Lung microvascular endothelial cell (primary cell): Measurements from ENCODE around the gene AGBL3. TPM values are rescaled to one million over a fixed set of nuclear protein-coding genes. Genes with fewer than 3 reads are reported as not detected.

Experiments
- DNase-seq, 2 donors: peaks; one replicate each; pipeline versions ENCODE4 v3.0.0 to v3.0.0-alpha.2; 2010; ENCODE audit warnings: low read depth in 2 of 2
- total RNA-seq: library from RNA; depleted of rRNA; stranded (reverse); fragments of >200 nt; gene quantifications from 2 replicates; pipeline ENCODE4 v1.2.1, GENCODE V29; 2014

The AGBL3 gene
- total RNA-seq, result 0.44 and 0.99 TPM in 2 replicates

DNA sequence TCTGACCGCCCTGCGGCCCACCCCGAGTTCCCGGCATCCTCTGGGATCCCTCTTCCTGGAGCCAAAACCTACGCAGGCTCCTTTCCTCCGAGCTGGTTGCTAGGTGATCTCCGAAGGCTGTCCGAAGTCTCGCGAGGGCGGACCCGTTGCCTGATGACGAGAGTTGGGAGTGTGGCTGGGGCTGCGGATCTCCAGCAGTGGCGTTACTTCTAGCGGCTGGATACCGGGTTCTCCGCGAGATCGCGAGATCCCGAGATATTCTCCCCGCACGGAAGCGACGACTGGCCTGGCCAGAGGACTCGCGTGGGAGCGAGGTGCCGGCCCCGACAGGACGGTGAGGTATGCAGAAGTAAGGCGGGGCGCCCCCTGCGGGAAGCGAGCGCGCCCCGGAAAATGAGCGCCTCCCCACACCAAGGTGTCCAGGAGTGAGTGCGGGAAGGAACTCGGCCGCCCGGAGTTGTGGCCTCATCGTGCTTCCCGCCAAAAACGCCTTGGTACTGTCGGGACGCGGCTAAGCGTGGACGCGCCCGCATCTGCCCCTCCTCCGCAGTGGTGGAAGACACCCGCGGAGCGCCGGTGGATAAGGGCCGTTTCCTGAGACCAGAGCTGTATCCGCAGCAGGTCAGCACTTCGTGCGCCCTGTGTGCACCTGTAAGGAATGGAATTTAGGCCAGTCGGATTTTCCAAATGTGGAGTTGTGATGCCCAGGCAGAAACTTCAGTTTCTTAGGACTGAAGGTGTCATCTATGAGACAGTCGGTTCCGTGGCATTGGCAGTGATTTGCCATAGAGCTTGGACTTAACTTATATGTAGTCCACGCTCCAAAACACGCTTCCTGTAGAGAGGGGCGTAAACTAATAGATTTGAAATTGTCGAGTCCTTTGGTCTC, at the start of gene AGBL3:
AGBL3 (plus strand) TSS at position 146 of the 889 bp plus-strand sequence. CDS start 1,426 bp downstream, outside the sequence.
- peak; percentile 94 to 95 for DNase-seq

DNA sequence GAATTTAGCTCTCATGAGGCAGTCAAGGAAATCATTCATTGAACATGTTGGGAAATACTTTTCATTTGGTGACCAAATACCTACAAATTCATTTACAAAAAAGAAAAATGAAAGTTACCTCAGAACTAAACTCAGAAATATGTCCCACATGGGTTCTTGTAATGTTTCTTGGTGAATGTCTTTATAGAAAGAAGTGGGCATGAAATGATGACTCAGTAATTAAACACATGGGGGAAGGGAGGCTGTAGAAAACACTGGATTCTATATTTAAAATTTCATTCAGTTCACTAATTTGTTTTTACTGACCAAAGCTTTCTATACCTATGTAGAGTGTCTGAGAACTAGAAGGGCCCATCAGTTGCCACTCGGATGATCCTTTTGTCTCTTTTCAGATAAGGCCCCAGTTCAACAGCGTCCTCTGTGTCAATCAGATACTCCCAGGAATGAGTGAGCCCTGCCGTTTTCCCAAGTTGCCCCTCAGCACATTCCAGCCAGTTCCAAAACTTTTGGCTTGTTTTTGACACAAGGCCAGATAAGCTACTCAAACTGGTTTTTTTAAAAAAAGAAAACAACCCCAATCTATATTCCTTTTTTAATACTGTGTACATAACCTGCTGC, 49.3 kb upstream of the AGBL3 start:
- no peak for DNase-seq

DNA sequence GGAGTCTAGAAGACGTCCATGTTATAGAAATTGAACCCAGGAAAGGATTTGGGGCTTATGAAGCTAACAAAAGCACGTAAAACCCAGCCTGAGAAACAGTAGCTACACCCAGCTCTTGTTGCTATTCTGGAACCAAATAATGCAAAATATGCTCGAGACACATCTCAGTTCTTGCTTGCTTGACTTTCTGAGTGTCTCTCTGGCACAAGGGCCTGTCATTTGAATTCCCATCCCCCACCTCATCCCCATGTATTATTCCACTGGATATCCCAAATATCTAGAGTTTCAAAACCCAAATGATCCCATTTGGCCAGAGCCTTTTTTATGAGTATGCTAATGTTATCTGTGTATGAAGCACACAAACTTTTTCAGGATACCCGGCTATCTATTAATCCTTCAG, 48.2 kb upstream of the AGBL3 start:
- DNase-seq, result no peak

DNA sequence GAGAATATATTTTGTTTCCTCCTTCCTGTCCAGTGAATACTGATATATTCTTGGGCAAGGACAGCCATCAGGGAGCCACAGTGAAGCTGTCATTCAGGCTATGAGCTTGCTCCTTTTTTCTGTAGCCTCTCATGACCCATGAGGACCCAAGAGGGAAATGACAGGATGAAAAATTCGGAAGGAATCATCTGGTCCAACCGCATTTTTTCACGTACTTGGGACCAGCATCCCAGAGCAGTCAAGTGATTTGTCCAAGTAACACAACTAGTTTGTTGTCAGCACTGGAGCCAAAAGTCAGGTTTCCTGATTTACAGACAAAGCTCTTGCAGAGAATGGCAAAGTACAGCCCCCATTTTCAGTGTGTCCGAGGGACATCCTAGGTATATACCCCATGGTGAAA, 47.2 kb upstream of the AGBL3 start:
- DNase-seq, result no peak

DNA sequence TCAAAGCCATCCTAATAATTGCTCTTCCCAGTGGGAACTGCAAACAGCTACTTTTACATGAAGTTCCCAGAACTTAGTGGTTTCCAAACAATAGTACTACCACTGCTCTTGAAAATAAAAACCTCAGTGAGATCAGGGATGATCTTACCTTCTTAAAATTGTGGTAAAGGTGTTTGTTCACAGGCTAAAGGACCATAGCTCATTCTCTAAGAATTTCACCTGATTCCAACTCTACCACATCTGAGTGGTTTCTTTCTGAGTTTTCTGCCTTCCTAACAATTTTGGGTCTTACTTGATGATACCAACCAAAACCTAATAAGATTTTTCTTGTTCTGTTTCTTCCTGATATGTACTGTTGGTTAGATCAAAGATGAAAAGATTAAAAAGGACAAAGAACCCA, 45.6 kb upstream of the AGBL3 start:
- DNase-seq, result no peak

DNA sequence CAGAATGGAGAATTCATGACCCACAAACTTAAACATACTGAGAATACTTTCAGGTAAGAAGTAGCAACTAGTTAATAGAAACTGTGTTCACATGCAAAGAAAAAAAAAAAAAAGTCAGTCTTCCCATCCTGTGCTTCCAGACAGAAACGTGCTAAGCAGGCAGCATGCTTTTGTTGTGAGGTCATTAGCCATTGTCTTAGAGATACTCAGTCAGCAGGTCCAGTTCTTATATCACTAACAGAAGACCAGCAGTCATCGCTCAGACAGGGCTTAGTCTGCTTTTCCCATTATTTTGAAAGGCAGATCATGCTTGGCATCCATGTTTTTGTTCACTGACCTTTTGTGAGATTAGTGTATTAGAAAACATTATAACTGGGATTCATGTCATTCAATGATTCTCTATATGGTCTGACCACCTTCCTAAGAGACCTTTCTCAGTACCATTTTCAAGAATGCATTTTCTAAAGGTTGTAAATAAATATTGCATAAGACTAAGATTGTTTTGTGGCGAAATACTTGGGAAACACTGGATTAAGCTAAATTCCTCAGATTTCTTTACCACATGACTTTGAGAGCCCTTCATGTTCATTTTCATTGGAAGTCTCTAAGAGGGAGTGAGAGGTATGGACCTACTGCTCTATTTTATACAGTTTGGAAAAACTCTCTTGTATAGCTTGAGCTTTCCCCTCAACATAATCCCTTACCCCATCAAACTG, 45.0 kb upstream of the AGBL3 start:
- DNase-seq, result peak in 1 of 2 donors; percentile 95

DNA sequence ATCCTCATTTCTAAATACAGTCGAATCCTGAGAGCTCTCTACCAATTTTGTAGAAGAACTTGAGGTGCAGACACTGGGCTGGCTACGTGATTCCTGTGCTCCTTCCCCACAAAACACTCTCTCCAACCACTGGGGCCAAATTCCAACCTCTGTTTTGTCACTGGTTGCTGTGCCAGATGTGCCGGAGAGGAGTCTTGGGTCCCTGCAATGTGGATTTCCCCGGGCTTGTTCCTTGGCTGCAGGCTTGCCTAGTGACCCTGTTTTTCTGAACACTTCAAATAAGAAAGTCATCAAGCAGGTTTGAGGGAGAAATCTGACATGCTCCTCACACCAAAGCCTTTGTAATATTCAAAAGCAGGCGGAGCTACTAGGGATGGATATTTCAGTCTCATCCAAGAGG, 44.4 kb upstream of the AGBL3 start:
- no peak for DNase-seq

DNA sequence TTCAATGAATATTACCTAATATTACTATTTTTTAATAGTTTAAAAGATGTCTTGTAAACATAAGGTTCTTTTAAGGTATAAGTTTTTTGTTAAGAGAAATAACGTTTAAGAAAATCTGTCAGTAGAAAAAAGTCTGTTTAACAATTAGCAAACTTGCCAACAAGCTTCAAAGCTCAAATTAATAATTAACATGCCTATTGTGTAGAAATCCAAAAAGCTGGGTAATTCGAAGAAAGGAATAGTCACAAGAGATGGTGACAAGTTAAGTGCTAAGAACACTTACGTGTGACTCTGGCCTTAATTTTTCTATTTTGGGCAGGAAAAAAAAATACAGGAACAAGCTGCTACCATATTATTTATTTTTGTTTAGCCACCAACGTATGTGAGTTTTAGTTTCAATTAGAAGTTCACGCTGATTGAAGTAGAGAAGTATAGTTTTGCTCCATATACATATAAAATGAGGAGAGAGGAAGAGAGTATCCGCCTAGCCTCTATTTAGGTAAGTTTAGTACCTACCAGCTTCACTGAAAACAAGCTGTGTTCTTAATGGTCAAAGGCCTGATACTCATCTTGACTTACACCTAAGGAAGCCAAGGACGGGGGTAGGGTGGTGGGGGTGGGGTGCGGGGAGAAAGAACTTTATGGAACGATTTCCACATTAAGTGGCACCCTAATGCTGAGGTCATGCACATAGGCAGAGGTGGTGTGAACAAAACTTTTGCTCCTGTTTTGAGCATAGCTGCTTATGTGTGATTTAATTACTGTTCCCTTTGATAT, 43.4 kb upstream of the AGBL3 start:
- DNase-seq, result no peak

DNA sequence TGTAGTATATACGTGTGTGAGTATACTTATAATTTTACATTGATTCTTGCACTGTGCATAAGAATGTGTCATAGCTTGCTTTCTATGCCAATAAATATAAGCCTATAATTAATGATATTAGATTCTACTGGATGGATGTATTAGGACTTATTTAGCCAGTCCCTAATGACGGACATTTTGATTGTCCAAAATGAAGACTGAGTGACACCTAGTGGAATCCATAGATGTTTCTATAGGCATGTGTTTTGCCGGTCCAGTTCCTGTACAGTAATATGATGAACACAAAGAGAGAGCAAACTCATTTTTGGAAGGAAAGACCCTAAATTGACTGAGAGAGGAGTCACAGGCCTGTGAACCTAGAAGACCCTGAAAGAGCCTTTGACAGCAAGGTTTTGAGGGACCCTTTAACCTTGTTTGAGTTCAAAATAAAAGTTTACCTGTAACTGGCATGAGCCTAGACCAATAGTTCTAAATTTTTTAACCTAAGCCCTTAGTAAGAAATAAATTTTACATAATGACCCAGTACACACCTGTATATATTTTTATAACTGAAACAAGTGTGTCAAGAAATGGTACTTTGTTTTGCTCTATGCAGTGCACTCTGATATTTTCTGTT, 42.4 kb upstream of the AGBL3 start:
- peak; percentile 52 to 83 for DNase-seq

DNA sequence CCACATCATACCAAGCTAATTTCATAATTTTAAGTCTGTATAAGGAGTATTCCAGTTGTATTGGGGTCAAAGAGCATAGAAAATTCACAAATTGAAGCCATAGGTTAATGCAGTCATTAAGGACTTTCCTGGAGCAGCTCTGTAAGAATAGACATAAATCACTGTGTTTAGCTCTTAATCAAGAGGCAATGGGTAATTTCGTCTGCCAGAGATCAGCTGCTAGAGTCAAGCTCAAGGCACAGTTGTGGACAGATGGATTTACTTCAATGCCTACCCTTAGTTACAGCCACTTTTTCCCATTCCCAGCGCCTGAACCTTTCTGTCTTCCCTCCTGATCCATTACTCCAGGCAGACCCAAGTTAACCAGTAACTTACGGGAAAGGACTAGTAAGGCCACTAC, 40.6 kb upstream of the AGBL3 start:
- DNase-seq, result no peak

DNA sequence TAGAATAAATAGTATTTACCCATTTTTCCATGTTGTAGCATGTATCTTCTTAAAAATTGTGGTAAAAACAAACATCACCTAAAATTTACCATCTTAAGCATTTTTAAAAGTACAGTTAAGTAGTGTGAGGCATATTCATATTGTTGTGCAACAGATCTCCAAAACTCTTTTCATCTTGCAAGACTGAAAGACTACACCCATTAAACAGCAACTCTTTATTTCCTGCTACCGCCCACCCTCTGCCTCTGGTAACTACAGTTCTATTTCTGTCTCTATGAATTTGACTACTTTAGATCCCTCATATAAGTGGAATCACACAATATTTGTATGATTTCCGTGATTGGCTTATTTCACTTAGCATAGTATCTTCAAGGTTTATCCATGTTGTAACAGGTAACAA, 40.0 kb upstream of the AGBL3 start:
- DNase-seq, result no peak

DNA sequence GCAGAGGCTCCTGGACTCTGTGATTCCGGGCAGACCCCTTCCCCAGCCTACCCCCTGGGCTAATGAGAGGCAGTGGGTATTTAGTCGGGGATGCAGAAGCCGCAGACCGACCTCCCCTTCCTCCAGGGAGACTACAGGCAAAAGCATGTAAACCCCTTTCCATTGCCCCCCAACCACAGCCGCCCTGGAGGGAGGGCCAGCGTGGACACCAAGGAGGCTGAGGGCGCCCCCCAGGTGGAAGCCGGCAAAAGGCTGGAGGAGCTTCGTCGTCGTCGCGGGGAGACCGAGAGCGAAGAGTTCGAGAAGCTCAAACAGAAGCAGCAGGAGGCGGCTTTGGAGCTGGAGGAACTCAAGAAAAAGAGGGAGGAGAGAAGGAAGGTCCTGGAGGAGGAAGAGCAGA, 39.0 kb upstream of the AGBL3 start:
- DNase-seq, result no peak

DNA sequence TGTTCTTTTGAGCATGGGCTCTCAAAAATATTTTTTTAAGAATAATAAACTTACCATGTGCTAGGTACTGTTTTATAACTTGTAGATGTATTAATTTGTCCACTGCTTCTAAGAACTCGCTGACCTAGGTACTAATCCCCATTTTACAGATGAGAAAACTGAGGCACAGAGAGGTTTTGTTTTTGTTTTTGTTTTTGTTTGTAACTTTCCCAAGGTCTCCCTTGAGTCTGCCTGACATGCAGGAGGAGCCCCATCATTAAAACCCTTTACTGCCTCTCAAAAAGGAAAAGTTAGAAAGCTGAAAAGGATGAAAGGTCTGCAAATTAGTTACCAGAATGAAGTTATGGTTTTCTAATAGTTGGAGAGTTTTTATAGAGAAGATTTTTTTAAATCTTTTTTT, 38.5 kb upstream of the AGBL3 start:
- DNase-seq, result no peak

DNA sequence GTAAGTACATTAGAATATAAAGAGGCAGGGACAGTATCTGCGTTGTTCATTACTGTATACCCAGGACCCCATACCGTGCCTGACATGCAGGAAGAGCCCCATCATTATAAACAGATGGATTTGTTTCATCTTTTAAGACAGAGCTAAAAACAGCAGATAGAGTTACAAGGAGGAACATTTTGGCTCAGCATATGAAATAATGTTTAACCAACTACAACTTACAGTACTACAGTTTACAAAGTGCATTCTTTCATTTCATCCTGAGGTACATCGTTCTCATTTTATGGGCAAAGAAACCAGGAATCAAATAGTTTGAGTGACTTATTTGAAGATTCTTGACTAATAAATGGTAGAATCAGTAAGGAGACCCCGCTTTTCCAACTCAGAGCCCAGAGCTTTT, 38.1 kb upstream of the AGBL3 start:
- no peak for DNase-seq

DNA sequence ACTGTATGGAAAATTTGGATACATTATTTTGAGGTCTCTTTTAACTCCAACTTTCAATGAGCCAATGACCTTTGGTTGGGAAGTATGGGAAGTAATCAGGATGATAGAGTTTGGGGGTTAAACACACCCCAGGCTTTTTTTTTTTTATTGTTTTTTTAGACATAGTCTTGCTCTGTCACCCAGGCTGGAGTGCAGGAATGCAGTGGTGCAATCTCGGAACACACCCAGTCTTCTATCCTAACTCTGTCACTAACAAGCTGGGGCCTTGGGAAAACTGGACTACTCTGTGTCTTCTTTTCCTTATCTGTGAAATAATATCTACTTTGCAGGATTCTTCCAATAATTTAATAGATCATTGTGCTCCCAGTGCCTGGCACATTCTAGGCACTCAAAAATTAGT, 37.6 kb upstream of the AGBL3 start:
- DNase-seq, result no peak

DNA sequence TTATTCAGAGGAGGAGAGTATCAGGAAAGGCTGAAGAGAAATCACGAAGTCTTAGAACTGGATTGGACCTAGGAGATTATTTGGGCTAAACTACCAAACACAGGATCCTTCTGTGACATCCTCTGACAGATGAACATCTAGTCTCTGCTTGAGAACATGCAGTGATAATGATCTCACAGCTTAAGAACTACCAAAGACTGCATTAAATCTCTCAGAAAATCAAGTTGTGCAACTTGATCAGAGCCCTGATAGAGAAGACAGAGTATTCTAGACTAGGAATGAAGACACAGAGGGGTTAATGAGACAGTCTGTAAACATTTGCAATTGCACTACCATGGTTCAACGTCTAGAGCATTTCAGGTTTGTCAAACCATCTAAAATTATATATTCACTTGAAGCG, 37.1 kb upstream of the AGBL3 start:
- DNase-seq, result no peak

DNA sequence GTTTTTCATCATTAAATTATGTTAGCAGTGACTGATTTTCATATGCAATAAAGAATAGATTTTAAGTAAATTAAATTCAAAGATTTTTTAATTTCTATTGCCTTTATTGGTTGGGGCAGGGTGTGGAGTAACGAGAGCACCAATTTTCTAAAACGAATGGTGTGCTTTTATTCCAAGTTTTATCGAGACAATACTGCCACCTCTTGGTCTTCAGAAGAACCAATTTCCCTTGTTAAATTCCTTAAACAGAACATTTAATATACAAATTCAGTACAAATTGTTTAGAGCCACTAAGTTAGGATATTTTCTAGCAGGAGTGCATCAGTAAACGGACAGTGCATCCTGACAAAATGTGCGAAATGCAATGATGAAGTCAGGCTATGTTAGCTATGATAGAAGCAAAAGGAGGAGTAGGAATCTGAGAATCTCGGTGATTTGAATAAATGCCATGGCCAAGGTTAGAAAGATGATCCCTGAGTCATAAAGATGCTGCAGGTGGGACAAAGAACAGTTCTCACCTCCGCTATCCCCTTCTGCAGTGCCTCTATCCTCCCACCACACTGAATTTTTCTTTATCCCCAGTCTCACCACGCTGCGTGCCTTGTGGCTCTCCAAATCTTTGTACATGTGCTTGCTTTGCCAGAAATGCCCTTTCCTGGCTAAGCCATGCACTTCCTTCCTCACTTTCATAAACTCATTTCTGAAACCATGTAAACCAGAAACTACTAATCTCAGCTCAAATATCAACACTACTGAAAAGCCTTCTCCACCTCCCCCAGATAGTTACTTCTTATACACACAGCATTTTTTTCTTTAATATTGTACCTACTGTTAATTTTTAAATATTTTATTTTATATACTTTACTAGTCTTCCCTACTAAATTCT, 31.9 kb upstream of the AGBL3 start:
- DNase-seq, result peak; percentile 45 to 66

DNA sequence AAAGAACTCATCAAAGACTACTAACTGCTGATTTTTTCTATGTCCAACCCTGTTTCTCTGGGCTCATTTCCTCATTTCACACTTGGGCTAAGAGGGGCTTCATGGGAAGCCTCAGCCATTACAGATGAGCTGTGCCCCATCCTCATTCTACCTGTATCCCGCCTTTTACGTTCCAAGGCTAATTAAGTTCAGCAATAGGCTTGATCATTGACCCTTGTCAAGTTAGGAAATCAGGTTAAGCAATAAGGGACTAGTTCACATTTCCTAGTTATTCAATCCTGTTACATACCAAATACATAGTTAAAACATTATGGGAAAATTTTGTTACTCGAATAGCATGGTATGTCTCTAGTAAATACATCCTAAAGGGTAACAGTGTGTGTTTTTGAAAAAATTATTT, 29.3 kb upstream of the AGBL3 start:
- DNase-seq, result no peak

DNA sequence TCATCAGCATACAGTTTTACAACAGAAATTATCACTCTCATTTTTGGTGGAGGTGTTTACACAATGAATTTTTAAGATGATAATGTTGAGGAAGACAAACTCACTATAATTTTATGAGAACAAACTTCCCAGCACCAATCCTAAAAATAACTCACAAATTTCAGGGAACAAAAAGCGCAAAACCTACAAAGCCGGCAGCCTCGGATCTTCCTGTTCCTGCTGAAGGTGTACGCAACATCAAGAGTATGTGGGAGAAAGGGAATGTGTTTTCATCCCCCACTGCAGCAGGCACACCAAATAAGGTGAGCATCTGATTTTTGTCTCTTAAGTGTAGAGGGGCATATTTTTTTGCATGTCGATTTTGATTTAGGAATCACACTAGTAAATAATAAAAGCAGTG, 26.5 kb upstream of the AGBL3 start:
- DNase-seq, result no peak

DNA sequence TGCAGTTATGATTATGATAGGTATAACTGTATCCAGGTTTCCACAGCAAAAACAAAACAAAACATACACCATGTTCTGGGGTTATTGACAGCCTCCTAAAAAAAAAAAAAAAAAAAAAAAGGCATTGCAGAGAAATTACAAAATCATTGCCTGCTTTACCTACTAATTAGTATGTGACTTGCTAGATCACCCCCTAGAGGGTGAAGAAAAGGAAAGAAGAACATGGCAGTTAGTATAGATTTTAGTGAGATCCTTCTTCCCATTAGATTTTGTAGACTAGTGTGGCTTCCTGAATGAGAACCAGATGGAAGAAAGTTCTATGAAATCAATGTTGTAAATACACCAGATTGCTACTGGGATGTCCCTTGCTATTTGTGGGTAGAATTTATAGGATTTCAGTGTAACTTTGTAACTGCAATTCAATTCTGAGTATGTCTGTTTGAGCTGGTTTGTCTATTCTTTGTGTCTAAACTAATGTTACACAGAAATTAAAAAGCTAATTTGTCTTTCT, 24.0 kb upstream of the AGBL3 start:
- DNase-seq, result no peak
